Stromal cell of bone marrow (primary cell): ENCODE measurements around the gene EFEMP2.

Experiments used
- DNase-seq: peaks from one replicate; pipeline ENCODE4 v3.0.0-alpha.2; 2012; ENCODE audit warnings: low read depth

The EFEMP2 gene

GRCh38 chr11:65872586-65873317, at the start of gene EFEMP2:
TSS of gene EFEMP2 (minus strand) at chr11:65872800. CDS start at chr11:65872354, 446 bp downstream.
- DNase-seq = no peak

- no peak for DNase-seq
These were observed 49.3 kb upstream of the EFEMP2 start for GRCh38 chr11:65921876-65922275.

GRCh38 chr11:65921033-65921555, 48.5 kb upstream of the EFEMP2 start:
- DNase-seq = no peak

GRCh38 chr11:65920372-65920802, 47.8 kb upstream of the EFEMP2 start:
- DNase-seq = no peak

GRCh38 chr11:65919573-65920371, 47.2 kb upstream of the EFEMP2 start:
- no peak for DNase-seq

- peak; percentile 97 for DNase-seq
These were observed 46.6 kb upstream of the EFEMP2 start, which contains the start of gene DRAP1 for GRCh38 chr11:65919141-65919572. TSS of gene DRAP1 (plus strand) at chr11:65919426. CDS start at chr11:65919502, 76 bp downstream.

- DNase-seq = no peak
These were observed 45.9 kb upstream of the EFEMP2 start, which contains the start of gene C11orf68 for GRCh38 chr11:65918211-65919140. TSS of gene C11orf68 (minus strand) at chr11:65919062. CDS start at chr11:65919031, 31 bp downstream.

- DNase-seq = no peak
These were observed 45.0 kb upstream of the EFEMP2 start for GRCh38 chr11:65917434-65918210.

- DNase-seq = no peak
These were observed 44.5 kb upstream of the EFEMP2 start for GRCh38 chr11:65917077-65917433.

GRCh38 chr11:65916391-65916790, 43.8 kb upstream of the EFEMP2 start:
- no peak for DNase-seq

- DNase-seq = peak; percentile 96
These were observed 43.2 kb upstream of the EFEMP2 start for GRCh38 chr11:65915821-65916251.

- no peak for DNase-seq
These were observed 42.7 kb upstream of the EFEMP2 start for GRCh38 chr11:65915101-65915820.

GRCh38 chr11:65912845-65913244, 40.2 kb upstream of the EFEMP2 start:
- peak; percentile 79 for DNase-seq

GRCh38 chr11:65911682-65912568, 39.3 kb upstream of the EFEMP2 start:
- DNase-seq = peak; percentile 93

- no peak for DNase-seq
These were observed 35.3 kb upstream of the EFEMP2 start for GRCh38 chr11:65907878-65908277.

- DNase-seq = no peak
These were observed 34.0 kb upstream of the EFEMP2 start for GRCh38 chr11:65906602-65907001.

GRCh38 chr11:65903715-65904114, 31.1 kb upstream of the EFEMP2 start:
- DNase-seq = no peak

GRCh38 chr11:65903068-65903481, 30.5 kb upstream of the EFEMP2 start:
- DNase-seq = peak; percentile 69

- no peak for DNase-seq
These were observed 28.2 kb upstream of the EFEMP2 start for GRCh38 chr11:65900899-65901180.
